ENCODE measurements around the gene INHBB.

INHBB gene

GRCh38 chr2:120353591-120353898, 7.6 kb downstream of the INHBB start:
- Histone ChIP-seq H3K4me3 (ENCODE audit: low read length) (no peak overlapping the region), H3K4me2 (ENCODE audit: low read depth, low read length) (no peak overlapping the region), H3K9me2 (replicated peaks; ENCODE audit: insufficient read depth, low read length) (no peaks in the 10 kb centered on the region), H3K9me3 (replicated peaks; ENCODE audit: insufficient read depth, low read length) (no peaks in the 10 kb centered on the region), H3K27ac (ENCODE audit: low read length) (no peak overlapping the region), H2AFZ (ENCODE audit: low read length) (no peak overlapping the region), H3F3A (ENCODE audit: insufficient read depth, low read length) (no peaks in the 10 kb centered on the region), H3K4me1 (ENCODE audit: low read length) (no peaks in the 10 kb centered on the region), H3K36me3 (replicated peaks; ENCODE audit: insufficient read depth, low read length) (no peaks in the 10 kb centered on the region), H4K20me1 (ENCODE audit: insufficient read depth, low read length) (no peaks in the 10 kb centered on the region), H3K79me2 (ENCODE audit: low read length) (no peaks in the 10 kb centered on the region), H3K9ac (ENCODE audit: low read length) (no peak overlapping the region), H3K27me3 (replicated peaks; ENCODE audit: insufficient read depth, low read length) (peaks cover 65% of the 10 kb centered on the region)
- TF ChIP-seq EZH2 (optimal IDR thresholded peaks at IDR 0.05; ENCODE audit: low read depth, low read length) (no peak), EZH2phosphoT487 (IDR thresholded peaks at IDR 0.05; ENCODE audit: low read length) (no peak), CTCF (IDR thresholded peaks at IDR 0.05; ENCODE audit: low read length) (no peak)
- no peak for DNase-seq

- H2AFZ ChIP-seq (ENCODE audit: low read length), result no peak overlapping the region
- H3F3A ChIP-seq (ENCODE audit: insufficient read depth, low read length), result no peaks in the 10 kb centered on the region
- H3K9ac ChIP-seq (ENCODE audit: low read length), result no peak overlapping the region
- H3K27me3 ChIP-seq (replicated peaks; ENCODE audit: insufficient read depth, low read length), result peaks cover 64% of the 10 kb centered on the region
- no peaks in the 10 kb centered on the region for H4K20me1 ChIP-seq (ENCODE audit: insufficient read depth, low read length)
- TF ChIP-seq EZH2 (optimal IDR thresholded peaks at IDR 0.05; ENCODE audit: low read depth, low read length) (no peak), EZH2phosphoT487 (IDR thresholded peaks at IDR 0.05; ENCODE audit: low read length) (no peak), CTCF (IDR thresholded peaks at IDR 0.05; ENCODE audit: low read length) (no peak)
- no peak overlapping the region for H3K4me3 ChIP-seq (ENCODE audit: low read length)
- H3K9me2 ChIP-seq (replicated peaks; ENCODE audit: insufficient read depth, low read length), result no peaks in the 10 kb centered on the region
- no peaks in the 10 kb centered on the region for H3K79me2 ChIP-seq (ENCODE audit: low read length)
- no peak overlapping the region for H3K4me2 ChIP-seq (ENCODE audit: low read depth, low read length)
- no peaks in the 10 kb centered on the region for H3K9me3 ChIP-seq (replicated peaks; ENCODE audit: insufficient read depth, low read length)
- no peak overlapping the region for H3K27ac ChIP-seq (ENCODE audit: low read length)
- no peak for DNase-seq
- no peaks in the 10 kb centered on the region for H3K4me1 ChIP-seq (ENCODE audit: low read length)
- no peaks in the 10 kb centered on the region for H3K36me3 ChIP-seq (replicated peaks; ENCODE audit: insufficient read depth, low read length)
These were observed 8.0 kb downstream of the INHBB start for GRCh38 chr2:120353931-120354330.

- H4K20me1 ChIP-seq (ENCODE audit: insufficient read depth, low read length), result no peaks in the 10 kb centered on the region
- H3K27me3 ChIP-seq (replicated peaks; ENCODE audit: insufficient read depth, low read length), result peaks cover 60% of the 10 kb centered on the region
- no peaks in the 10 kb centered on the region for H3F3A ChIP-seq (ENCODE audit: insufficient read depth, low read length)
- H3K79me2 ChIP-seq (ENCODE audit: low read length), result no peaks in the 10 kb centered on the region
- no peak overlapping the region for H3K4me3 ChIP-seq (ENCODE audit: low read length)
- no peak overlapping the region for H3K4me2 ChIP-seq (ENCODE audit: low read depth, low read length)
- H2AFZ ChIP-seq (ENCODE audit: low read length), result no peak overlapping the region
- no peaks in the 10 kb centered on the region for H3K9me3 ChIP-seq (replicated peaks; ENCODE audit: insufficient read depth, low read length)
- H3K4me1 ChIP-seq (ENCODE audit: low read length), result no peaks in the 10 kb centered on the region
- H3K9me2 ChIP-seq (replicated peaks; ENCODE audit: insufficient read depth, low read length), result no peaks in the 10 kb centered on the region
- TF ChIP-seq CTCF (IDR thresholded peaks at IDR 0.05; ENCODE audit: low read length), result no peak
- TF ChIP-seq EZH2 (optimal IDR thresholded peaks at IDR 0.05; ENCODE audit: low read depth, low read length), result no peak
- no peak for TF ChIP-seq EZH2phosphoT487 (IDR thresholded peaks at IDR 0.05; ENCODE audit: low read length)
- no peak for DNase-seq
- H3K27ac ChIP-seq (ENCODE audit: low read length), result no peak overlapping the region
- H3K36me3 ChIP-seq (replicated peaks; ENCODE audit: insufficient read depth, low read length), result no peaks in the 10 kb centered on the region
- H3K9ac ChIP-seq (ENCODE audit: low read length), result no peak overlapping the region
These were observed 8.5 kb downstream of the INHBB start for GRCh38 chr2:120354467-120354866.
